Measurements from ENCODE around the gene ATP5MK.

DNA sequence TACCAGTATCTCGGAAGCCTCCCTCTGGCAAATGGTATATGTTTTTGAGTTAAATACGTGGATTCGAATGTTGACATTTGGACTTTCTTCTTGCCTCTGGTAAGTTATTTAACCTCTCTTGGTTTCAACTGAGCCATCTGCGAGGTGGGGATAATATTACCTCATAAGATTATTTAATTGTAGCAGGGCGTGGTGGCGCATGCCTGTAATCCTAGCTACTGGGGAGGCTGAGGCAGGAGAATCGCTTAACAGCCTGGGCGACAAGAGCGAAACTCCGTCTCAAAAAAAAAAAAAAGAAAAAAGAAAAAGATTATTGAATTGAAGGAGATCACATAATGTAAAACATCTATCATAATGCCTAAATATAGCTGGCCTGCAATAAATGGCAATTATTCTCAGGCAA lies 28.9 kb downstream of the ATP5MK start:
- TF ChIP-seq, protein P1, sequence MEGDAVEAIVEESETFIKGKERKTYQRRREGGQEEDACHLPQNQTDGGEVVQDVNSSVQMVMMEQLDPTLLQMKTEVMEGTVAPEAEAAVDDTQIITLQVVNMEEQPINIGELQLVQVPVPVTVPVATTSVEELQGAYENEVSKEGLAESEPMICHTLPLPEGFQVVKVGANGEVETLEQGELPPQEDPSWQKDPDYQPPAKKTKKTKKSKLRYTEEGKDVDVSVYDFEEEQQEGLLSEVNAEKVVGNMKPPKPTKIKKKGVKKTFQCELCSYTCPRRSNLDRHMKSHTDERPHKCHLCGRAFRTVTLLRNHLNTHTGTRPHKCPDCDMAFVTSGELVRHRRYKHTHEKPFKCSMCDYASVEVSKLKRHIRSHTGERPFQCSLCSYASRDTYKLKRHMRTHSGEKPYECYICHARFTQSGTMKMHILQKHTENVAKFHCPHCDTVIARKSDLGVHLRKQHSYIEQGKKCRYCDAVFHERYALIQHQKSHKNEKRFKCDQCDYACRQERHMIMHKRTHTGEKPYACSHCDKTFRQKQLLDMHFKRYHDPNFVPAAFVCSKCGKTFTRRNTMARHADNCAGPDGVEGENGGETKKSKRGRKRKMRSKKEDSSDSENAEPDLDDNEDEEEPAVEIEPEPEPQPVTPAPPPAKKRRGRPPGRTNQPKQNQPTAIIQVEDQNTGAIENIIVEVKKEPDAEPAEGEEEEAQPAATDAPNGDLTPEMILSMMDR (IDR thresholded peaks at IDR 0.05; ENCODE audit: low read depth, low read length) = no peak
- TF ChIP-seq EZH2phosphoT487 (IDR thresholded peaks at IDR 0.05; ENCODE audit: low read depth) = no peak
